ENCODE results near the gene ZNF668.

ZNF668 gene

GRCh38 chr16:31087971-31088370, 13.9 kb upstream of the ZNF668 start:
- Histone ChIP-seq H3K9me2 (replicated peaks; ENCODE audit: insufficient read depth, low read length) (no peaks in the 10 kb centered on the region), H3K36me3 (replicated peaks; ENCODE audit: insufficient read depth, low read length) (no peaks in the 10 kb centered on the region), H3K27ac (ENCODE audit: low read length) (no peak overlapping the region), H3K4me1 (ENCODE audit: low read length) (no peaks in the 10 kb centered on the region), H3K79me2 (ENCODE audit: low read length) (peaks cover 9% of the 10 kb centered on the region), H3K4me2 (ENCODE audit: low read depth, low read length) (no peak overlapping the region), H3K9me3 (replicated peaks; ENCODE audit: insufficient read depth, low read length) (no peaks in the 10 kb centered on the region), H3K27me3 (replicated peaks; ENCODE audit: insufficient read depth, low read length) (no peaks in the 10 kb centered on the region), H3K9ac (ENCODE audit: low read length) (no peak overlapping the region), H2AFZ (ENCODE audit: low read length) (no peak overlapping the region), H4K20me1 (ENCODE audit: insufficient read depth, low read length) (no peaks in the 10 kb centered on the region), H3F3A (ENCODE audit: insufficient read depth, low read length) (no peaks in the 10 kb centered on the region), H3K4me3 (ENCODE audit: low read length) (no peak overlapping the region)
- TF ChIP-seq EZH2phosphoT487 (IDR thresholded peaks at IDR 0.05; ENCODE audit: low read length), result no peak
- TF ChIP-seq EZH2 (optimal IDR thresholded peaks at IDR 0.05; ENCODE audit: low read depth, low read length), result no peak
- TF ChIP-seq, protein P1, sequence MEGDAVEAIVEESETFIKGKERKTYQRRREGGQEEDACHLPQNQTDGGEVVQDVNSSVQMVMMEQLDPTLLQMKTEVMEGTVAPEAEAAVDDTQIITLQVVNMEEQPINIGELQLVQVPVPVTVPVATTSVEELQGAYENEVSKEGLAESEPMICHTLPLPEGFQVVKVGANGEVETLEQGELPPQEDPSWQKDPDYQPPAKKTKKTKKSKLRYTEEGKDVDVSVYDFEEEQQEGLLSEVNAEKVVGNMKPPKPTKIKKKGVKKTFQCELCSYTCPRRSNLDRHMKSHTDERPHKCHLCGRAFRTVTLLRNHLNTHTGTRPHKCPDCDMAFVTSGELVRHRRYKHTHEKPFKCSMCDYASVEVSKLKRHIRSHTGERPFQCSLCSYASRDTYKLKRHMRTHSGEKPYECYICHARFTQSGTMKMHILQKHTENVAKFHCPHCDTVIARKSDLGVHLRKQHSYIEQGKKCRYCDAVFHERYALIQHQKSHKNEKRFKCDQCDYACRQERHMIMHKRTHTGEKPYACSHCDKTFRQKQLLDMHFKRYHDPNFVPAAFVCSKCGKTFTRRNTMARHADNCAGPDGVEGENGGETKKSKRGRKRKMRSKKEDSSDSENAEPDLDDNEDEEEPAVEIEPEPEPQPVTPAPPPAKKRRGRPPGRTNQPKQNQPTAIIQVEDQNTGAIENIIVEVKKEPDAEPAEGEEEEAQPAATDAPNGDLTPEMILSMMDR (IDR thresholded peaks at IDR 0.05; ENCODE audit: low read length), result no peak
- DNase-seq, result no peak

DNA sequence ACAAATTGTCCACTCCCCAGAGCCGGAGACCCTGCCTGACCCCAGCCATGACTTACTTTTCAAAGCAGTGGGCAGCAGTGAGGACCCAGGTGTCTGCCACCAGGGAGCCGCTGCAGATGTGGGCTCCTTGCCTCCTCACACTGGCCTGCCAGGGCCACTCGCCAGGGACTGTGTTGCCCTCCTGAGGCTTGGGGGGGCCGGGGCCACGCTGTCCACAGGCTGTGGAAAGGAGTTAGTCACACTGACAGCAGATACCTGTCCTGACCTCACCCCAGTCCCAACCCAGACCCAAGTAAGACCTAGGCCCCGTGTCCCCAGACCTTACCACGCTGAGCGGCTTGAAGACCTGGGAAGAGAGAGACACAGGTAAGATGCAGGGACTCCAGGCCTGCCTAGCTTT, 13.4 kb upstream of the ZNF668 start:
- Histone ChIP-seq H3K79me2 (ENCODE audit: low read length) (peaks cover 4% of the 10 kb centered on the region), H3F3A (ENCODE audit: insufficient read depth, low read length) (no peaks in the 10 kb centered on the region), H3K4me3 (ENCODE audit: low read length) (no peak overlapping the region), H3K4me1 (ENCODE audit: low read length) (no peaks in the 10 kb centered on the region), H4K20me1 (ENCODE audit: insufficient read depth, low read length) (no peaks in the 10 kb centered on the region), H3K27me3 (replicated peaks; ENCODE audit: insufficient read depth, low read length) (no peaks in the 10 kb centered on the region), H3K9me3 (replicated peaks; ENCODE audit: insufficient read depth, low read length) (no peaks in the 10 kb centered on the region), H2AFZ (ENCODE audit: low read length) (no peak overlapping the region), H3K27ac (ENCODE audit: low read length) (no peak overlapping the region), H3K4me2 (ENCODE audit: low read depth, low read length) (no peak overlapping the region), H3K9me2 (replicated peaks; ENCODE audit: insufficient read depth, low read length) (no peaks in the 10 kb centered on the region), H3K9ac (ENCODE audit: low read length) (no peak overlapping the region), H3K36me3 (replicated peaks; ENCODE audit: insufficient read depth, low read length) (no peaks in the 10 kb centered on the region)
- no peak for TF ChIP-seq EZH2phosphoT487 (IDR thresholded peaks at IDR 0.05; ENCODE audit: low read length)
- TF ChIP-seq, protein P1 (IDR thresholded peaks at IDR 0.05; ENCODE audit: low read length), result no peak
- no peak for TF ChIP-seq EZH2 (optimal IDR thresholded peaks at IDR 0.05; ENCODE audit: low read depth, low read length)
- no peak for DNase-seq

GRCh38 chr16:31086629-31086906, 12.5 kb upstream of the ZNF668 start:
- no peak for DNase-seq
- Histone ChIP-seq H3K36me3 (replicated peaks; ENCODE audit: insufficient read depth, low read length) (no peaks in the 10 kb centered on the region), H4K20me1 (ENCODE audit: insufficient read depth, low read length) (no peaks in the 10 kb centered on the region), H3K4me2 (ENCODE audit: low read depth, low read length) (no peak overlapping the region), H2AFZ (ENCODE audit: low read length) (no peak overlapping the region), H3K27me3 (replicated peaks; ENCODE audit: insufficient read depth, low read length) (no peaks in the 10 kb centered on the region), H3K4me3 (ENCODE audit: low read length) (no peak overlapping the region), H3K27ac (ENCODE audit: low read length) (no peak overlapping the region), H3K79me2 (ENCODE audit: low read length) (peaks cover 2% of the 10 kb centered on the region; the same call in 1 of the 2 replicates), H3K9me3 (replicated peaks; ENCODE audit: insufficient read depth, low read length) (no peaks in the 10 kb centered on the region), H3K4me1 (ENCODE audit: low read length) (no peaks in the 10 kb centered on the region), H3K9ac (ENCODE audit: low read length) (no peak overlapping the region), H3F3A (ENCODE audit: insufficient read depth, low read length) (0 out of 2 replicates have a peak, but pooled peaks cover 4% of the 10 kb centered on the region), H3K9me2 (replicated peaks; ENCODE audit: insufficient read depth, low read length) (no peaks in the 10 kb centered on the region)
- TF ChIP-seq EZH2phosphoT487 (IDR thresholded peaks at IDR 0.05; ENCODE audit: low read length) (no peak), EZH2 (optimal IDR thresholded peaks at IDR 0.05; ENCODE audit: low read depth, low read length) (no peak)
- TF ChIP-seq, protein P1 (IDR thresholded peaks at IDR 0.05; ENCODE audit: low read length), result no peak
